Activated CD8-positive, alpha-beta memory T cell treated with anti-CD3 and anti-CD28 coated beads, Interleukin-2, amount 50 U/mL, for 24 hours (primary cell): ENCODE data around the gene CDH23.

ENCODE experiments used
- DNase-seq: peaks from one replicate; pipeline ENCODE4 v3.0.0-alpha.2; 2020; ENCODE audit errors: extremely low read depth

CDH23 gene

DNA sequence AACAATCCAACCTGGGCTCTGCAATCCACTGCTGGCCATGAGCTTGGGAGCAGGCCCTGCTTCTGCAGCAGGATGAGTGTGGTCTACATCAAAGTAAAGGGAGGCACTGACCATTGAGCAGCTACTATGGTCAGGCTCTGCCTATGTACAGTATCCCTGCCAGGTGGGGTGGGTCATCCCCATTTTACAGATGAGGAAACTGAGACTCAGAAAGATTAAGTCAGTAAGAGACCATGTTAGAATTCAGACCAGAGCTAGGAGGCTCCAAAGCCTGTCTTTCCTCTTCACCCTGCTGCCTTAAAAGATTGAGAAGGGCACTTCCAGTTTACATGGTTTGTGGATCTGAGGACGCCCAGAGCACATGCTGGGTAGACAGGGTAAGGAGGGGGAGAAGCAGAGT is 27.1 kb upstream of the CDH23 start:
- no peak for DNase-seq

- no peak for DNase-seq
Measured at GRCh38 chr10:71370031-71370430, 26.7 kb upstream of the CDH23 start.

GRCh38 chr10:71371750-71372166 is 25.0 kb upstream of the CDH23 start:
- DNase-seq = no peak

DNA sequence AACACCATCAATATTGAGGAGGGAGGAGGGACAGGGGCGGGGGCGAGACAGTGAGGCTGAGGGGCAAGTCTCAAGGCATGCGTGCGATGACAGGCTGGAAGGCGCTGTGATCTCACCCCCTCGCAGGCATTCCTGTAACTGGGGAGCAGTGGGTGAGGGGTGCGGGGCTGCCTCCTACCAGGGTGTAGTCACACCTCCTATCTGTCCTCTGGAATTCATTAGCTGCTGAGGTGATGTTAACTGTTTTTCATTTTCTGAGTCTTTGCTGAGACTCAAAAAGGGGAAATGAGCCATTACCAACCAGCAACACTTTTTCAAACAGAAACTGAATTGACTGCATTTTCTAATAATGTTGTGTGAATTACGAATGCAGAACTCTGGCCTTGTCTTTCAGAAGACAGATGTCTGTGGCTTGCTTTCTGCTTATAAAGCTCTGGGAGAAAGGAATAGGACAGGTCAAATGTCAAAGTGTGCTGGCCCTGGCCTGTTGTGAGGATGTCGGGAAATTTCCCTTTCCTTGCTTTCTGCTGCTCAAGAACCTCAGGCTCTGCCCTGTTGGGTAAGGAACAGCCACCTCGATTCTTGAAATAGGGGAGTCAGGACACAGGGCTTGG is 23.7 kb upstream of the CDH23 start:
- DNase-seq = no peak

- no peak for DNase-seq
Measured at GRCh38 chr10:71374481-71375233, 22.1 kb upstream of the CDH23 start.

DNA sequence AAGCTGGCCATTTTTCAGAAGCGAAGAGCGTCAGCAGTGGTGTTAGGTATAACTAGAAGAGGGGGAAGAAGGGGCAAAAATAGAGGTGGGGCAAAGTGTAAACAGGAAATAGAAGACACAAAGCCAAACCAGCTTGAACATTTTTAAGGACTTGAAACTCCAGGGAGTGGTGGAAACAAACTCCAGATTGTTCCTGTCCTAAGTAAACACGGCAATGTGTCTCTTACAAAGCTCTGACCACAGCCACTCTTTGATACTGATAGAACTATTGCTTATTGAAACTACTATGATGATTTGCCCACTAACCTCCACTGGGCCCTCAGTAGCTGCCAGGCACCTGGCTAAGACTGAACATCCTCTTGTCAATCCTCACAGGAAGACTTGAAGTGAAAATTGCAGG is 20.8 kb upstream of the CDH23 start:
- DNase-seq = no peak

DNA sequence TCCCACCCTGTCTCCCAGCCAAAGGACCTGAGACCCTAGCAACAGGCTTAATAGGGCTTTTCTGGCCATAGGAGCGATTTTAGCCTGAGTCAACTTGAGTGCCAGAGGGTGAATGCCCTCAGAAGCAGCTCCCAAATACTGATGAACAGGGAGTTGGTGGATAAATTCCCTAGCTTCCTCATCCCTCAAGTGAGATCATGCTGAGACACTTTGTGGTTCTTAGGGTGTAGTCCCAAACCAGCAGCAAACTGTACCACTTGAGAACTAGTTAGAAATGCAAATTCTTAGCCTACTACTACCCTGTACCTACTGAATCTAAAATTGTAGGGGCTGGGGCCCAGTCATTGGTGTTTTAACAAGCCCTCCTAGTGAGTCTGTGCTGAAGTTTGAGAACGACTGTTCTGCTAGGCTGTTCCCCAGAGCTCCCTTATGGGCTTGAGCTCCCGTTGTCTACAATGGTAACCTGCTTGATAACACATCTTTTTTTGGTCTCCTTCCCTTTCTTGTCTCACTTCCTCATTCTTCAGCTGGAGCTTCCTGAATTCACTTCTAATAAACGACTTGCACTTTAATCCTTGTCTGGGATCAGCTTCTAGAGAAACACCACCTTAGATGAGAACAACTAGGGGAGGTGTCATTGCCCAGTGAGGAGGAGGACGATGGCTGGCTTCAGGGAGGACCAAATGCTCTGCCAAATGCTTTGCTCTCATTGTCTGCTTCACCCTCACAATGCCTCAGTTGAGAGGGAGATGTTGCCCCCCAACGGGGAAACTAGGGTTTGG is 18.2 kb upstream of the CDH23 start:
- DNase-seq = no peak

DNA sequence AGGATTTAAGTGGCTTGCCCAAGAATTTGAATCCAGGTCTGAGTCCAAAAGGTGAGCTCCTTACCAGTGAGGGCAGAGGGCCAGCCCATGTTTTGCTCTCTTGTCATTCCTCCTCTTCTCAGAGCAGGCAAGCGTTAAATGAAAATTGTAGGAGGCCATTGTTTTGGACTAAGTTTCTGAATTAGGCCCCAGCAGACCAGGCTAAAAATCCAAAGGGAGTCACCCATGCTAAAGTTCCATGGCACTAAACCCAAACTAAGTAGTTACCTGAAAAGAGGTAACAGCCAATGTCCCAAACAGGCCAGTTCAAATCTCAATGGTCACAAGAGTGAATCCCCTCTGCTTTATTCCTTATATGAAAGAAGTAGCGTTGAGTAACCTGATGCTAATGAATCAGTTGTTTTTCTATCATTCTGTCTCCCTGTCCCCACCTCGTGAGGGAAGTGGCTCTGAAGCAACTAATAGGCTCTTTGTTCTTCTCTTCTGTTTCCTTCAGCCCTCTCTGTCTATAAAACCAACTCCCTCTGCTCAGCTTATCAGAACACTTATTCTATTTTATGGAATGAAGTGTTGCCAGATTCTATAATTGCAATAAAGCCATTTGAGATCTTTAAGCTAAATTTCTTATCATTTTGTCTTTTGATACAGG is 17.5 kb upstream of the CDH23 start:
- no peak for DNase-seq

GRCh38 chr10:71380841-71381240 is 15.9 kb upstream of the CDH23 start:
- no peak for DNase-seq

GRCh38 chr10:71381611-71382010 is 15.1 kb upstream of the CDH23 start:
- DNase-seq = no peak

DNA sequence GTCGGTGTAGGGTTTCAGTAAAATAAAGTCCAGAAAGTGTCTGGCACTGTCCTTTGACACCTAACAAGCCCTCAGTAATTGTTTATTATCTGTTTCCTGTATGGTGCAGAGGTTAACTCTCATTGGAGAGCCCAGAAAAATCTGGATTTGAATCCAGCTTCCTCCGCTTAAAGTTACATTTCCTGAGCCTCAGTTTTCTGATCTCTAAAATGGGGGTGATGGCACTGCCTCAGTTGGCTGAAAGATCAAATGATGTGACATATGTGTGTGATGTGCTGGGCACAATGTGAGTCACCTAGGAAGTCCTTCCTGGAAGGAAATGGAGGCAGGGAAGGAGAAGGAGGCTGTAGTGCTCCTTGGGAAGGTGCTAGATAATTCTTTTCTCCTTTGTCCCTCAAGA is 14.7 kb upstream of the CDH23 start:
- no peak for DNase-seq

DNA sequence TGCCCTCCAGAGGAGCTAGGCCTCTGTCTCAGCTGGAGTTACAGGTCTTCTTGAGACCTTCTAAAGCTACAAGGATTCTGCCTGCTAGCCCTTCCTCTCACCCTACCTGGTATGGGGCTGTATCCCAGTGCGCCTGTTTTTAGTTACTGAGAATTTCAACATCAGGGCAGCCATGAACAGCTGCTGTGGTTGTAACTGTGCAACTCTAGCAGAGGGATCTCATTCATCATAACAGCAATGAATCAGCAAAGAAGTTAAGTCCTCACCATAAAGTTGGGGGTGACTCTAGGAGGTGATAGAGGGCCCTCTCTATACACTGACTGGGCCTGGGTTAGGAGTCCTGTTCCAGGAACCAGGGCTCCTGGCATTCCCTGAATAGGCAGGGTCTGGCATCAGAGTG is 14.0 kb upstream of the CDH23 start:
- no peak for DNase-seq

DNA sequence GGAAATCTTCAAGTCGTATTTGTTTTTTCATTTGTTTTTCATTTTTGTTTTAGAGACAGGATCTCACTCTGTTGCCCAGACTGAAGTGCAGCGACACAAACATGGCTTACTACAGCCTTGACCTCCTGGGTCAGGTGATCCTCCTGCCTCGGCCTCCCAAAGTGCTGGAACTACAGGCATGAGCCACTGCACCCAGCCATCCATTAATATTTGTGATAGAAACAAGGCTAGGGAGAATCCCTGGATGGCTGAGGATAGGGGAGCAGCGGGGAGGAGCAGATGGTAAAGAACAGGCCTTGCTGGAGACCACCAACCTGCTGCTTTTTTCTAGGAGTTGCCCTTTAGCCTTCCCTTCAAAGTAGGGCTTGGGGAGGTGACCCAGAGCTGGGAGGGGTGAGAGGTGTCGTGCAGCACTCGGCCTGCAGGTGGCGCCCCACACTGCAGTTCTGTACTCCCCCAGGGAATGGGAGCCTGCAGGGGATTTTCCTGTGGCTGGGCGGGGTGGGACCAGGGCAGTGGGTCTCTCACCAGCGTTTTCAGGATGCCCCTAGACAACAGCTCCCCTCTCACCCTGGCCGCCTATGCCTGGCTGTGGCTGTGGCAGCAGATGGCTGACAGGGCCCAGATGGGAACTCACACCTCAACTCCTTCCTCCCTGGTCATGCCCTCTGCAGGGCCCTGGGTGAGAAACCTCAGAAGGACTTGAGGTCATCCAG is 12.6 kb upstream of the CDH23 start:
- DNase-seq = peak; percentile 37

DNA sequence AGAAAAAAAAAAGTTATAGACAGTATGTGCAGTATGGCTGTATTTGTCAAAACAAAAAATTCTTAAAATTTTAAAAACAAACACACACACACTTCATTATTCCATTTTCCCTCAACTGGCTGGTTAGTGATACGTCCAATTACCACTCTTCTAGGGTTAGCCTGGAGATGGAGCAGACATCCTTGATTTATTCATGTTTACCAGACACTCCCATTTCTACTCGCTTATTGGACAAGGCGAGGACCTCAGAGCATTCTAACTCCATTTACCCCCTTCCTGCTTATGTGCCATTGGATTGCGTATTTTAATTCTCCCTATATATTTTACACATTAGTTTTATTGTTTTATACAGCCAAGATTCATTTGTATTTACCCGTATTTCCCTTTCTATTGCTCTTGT is 8.5 kb upstream of the CDH23 start:
- DNase-seq = no peak

DNA sequence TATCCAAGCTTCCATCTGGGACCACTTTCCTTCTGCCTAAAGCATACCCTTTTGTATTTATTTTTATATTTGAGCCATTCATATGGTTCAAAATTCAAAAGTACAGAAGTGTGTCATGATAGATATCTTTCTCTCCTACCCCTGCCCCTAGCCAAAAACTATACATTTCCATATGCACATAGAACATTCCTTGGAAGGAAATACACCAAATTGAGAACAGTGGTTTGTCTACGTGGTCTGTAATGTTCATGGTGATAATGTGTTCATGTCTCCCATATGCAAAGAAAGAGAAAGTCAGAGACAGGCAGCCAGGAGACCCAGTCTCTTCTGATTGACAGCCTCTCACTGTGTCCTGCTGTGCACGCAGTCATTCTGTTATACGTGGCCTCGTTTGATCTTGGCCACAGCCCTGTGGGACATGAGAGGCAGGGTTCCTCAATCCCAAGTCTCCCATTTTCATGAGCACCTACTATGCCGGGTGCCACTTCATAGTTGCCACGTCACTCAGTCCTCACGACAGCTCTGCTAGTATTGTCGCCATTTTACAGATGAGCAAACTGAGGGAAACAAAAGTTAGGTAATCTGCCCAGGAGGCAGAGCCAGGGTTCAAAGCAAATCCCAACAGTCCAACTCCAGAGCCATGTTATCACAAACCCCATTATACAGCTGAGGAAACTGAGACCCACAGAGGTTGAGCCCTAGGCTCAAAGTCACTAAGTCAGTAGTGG is 8.0 kb upstream of the CDH23 start:
- no peak for DNase-seq

DNA sequence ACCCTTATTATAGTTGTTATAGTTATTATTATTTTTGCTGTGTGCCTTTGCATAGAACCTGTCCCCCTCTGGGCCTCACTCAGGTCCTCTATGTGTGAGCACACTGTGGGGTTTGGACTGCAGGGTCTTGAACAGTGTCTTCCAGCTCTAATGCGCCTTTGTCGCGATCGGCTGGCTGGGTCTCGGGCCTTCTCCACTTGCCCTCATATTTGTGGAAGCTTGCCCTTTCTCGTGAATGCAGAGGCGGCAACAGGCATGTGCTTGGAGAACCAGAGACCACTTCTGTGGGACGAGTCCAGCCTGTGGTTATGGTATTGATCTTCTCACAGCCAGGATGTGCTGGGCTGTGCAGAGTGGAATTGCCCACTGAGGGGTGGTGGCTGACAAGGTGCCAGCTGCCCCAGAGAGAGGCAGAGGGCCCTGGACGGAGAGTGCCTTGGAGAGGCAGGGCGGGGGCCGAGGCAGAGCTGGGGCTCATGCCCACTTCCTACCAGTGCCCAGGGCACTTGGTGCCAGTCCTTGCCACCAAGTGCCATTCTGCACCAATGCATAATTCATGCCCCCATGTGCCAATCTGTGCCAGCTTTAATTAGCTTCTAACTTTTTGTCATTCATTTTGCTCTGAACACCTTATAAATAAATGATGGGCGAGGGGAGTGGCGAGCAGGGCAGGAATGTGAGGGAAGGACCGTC is 6.8 kb upstream of the CDH23 start:
- no peak for DNase-seq

- no peak for DNase-seq
Measured at GRCh38 chr10:71390461-71390835, 6.3 kb upstream of the CDH23 start.

DNA sequence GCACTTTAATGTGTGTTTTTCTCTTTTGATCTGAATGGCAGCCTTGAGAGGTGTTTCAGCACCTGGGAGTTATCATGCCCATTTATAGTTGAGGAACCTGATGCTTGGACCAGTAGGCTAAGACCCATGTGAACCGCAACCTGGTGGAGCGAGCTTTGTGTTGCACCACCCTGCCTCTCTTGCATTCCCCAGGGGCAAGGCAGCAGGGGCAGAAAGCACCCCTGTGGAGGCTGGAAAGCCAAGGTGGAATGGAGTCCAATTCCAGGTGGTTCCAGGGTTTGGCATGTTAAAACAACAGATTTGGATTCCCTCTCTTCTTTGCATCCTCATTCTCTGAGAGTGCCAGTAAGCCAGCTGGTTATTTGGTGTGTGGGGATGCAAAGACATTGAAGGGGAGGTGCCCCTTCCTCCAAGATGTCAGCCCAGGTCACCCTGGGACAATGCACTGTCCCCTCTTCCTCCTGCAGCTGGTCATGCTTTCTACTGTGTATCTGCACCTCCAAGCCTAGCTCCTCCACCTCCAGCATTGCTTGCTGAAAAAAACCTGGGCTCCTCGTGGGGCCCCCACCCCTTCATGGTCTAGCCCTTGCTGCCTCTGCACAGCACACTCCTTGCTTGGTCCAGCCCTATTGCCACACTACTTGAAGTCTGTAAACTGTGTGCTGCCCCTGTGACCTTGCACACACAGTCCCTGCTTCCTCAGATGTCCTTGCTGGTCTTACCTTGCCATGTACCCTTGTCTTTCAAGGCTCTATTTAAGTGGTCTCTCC is 5.6 kb upstream of the CDH23 start:
- no peak for DNase-seq

GRCh38 chr10:71391701-71392100 is 5.0 kb upstream of the CDH23 start:
- no peak for DNase-seq

GRCh38 chr10:71392292-71392691 is 4.4 kb upstream of the CDH23 start:
- no peak for DNase-seq
